Measurements from ENCODE around the gene MTUS2. TPM values are rescaled to one million over a fixed set of nuclear protein-coding genes. Genes with fewer than 3 reads are reported as not detected.

The MTUS2 gene
- total RNA-seq, 1 donor, result 0.36 TPM

GRCh38 chr13:29301027-29301426 is 480.9 kb downstream of the MTUS2 start:
- DNase-seq (ENCODE audit: low read depth), result no peak
- no peak overlapping the region for H3K4me3 ChIP-seq (ENCODE audit: low read depth, low read length)
- no peak for TF ChIP-seq CTCF (IDR thresholded peaks at IDR 0.05; ENCODE audit: insufficient read depth, low read length)

- DNase-seq (ENCODE audit: low read depth), result no peak
- no peak for TF ChIP-seq CTCF (IDR thresholded peaks at IDR 0.05; ENCODE audit: insufficient read depth, low read length)
- H3K4me3 ChIP-seq (ENCODE audit: low read depth, low read length), result no peak overlapping the region
These were observed 484.0 kb downstream of the MTUS2 start for GRCh38 chr13:29304148-29304547.

- no peak for DNase-seq (ENCODE audit: low read depth)
- TF ChIP-seq CTCF (IDR thresholded peaks at IDR 0.05; ENCODE audit: insufficient read depth, low read length), result no peak
- no peak overlapping the region for H3K4me3 ChIP-seq (ENCODE audit: low read depth, low read length)
These were observed 490.7 kb downstream of the MTUS2 start for GRCh38 chr13:29310806-29311205.

- no peak for DNase-seq (ENCODE audit: low read depth)
- no peak for TF ChIP-seq CTCF (IDR thresholded peaks at IDR 0.05; ENCODE audit: insufficient read depth, low read length)
- no peak overlapping the region for H3K4me3 ChIP-seq (ENCODE audit: low read depth, low read length)
These were observed 495.7 kb downstream of the MTUS2 start for GRCh38 chr13:29315847-29316246.

GRCh38 chr13:29317828-29318227 is 497.7 kb downstream of the MTUS2 start:
- DNase-seq (ENCODE audit: low read depth), result no peak
- H3K4me3 ChIP-seq (ENCODE audit: low read depth, low read length), result no peak overlapping the region
- TF ChIP-seq CTCF (IDR thresholded peaks at IDR 0.05; ENCODE audit: insufficient read depth, low read length), result no peak

GRCh38 chr13:29318741-29319140 is 498.6 kb downstream of the MTUS2 start:
- no peak for TF ChIP-seq CTCF (IDR thresholded peaks at IDR 0.05; ENCODE audit: insufficient read depth, low read length)
- no peak overlapping the region for H3K4me3 ChIP-seq (ENCODE audit: low read depth, low read length)
- DNase-seq (ENCODE audit: low read depth), result no peak

GRCh38 chr13:29319451-29319850 is 499.3 kb downstream of the MTUS2 start:
- TF ChIP-seq CTCF (IDR thresholded peaks at IDR 0.05; ENCODE audit: insufficient read depth, low read length), result no peak
- DNase-seq (ENCODE audit: low read depth), result no peak

More at GRCh38 chr13:29319451-29319850, 499.3 kb downstream of the MTUS2 start:
- no peak overlapping the region for H3K4me3 ChIP-seq (ENCODE audit: low read depth, low read length)

Data from fibroblast of the aortic adventitia (primary cell).